ENCODE measurements around the gene GJA1.

- no peak for TF ChIP-seq CHD4 (IDR thresholded peaks at IDR 0.05; ENCODE audit: borderline replicate concordance)
- no peak for TF ChIP-seq EP300 (IDR thresholded peaks at IDR 0.05)
- TF ChIP-seq MAX (IDR thresholded peaks at IDR 0.05): no peak
These were observed 63.2 kb downstream of the GJA1 start for GRCh38 chr6:121498481-121499276.

Data from A549 (cell line).